Activated CD8-positive, alpha-beta memory T cell treated with anti-CD3 and anti-CD28 coated beads for 4 hours (primary cell): ENCODE measurements around the gene TENT4A.

ENCODE experiments used
- DNase-seq, 2 donors: peaks; one replicate each; pipeline ENCODE4 v3.0.0-alpha.2; 2020; ENCODE audit warnings: low read depth in 2 of 2

The TENT4A gene

DNA sequence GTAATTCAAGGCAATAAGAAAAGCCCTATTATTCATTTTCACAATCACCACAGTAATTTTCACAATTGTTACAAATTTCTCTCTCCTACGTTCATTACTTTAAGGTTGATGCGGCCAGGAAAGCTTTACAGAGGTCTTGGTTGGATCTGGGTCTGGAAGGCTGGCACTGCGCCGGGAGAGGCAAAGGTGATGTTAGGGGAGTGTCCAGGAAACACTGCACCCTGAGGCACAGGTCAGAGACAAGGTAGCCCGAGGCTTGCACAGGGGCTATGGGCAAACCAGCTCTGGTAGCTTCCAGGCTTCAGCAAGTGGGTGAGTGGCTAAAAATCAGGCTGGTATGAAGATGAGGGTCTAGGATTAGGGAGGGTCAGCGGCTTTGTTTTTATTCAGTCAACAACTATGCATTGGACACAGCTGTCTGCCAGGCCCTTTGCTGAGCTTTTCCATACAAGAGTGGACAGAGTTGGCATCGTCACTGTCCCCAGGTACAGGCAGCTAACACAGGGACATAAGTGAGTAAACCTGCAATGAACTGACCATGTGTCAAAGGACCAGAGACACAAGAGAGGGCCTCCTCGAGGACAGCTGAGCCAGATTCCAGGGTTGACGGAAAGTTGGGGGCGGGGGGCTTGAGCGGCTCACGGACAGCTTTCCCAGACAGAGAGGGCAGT lies 12.4 kb upstream of the TENT4A start:
- no peak for DNase-seq

- no peak for DNase-seq
Observed at GRCh38 chr5:6701491-6701890, 11.7 kb upstream of the TENT4A start.

DNA sequence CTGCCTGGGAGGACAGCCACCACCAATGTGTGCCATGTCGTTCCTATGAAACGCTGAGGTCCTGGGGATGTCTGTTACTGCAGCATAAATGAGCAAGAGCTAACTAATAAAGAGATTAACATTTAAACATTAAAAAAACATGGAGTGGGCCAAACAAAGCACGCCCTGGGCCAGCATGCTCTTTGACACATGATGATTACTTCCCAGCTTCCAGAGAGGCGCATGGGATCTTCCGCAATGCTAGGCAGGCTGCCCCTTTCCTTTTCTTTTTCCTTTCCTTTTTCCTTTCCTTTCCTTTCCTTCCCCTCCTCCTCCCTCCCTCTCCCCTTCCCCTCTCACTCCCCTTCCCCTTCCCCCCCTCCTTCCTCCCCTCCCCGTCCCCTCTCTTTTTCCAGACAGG lies 10.6 kb upstream of the TENT4A start:
- DNase-seq = no peak

DNA sequence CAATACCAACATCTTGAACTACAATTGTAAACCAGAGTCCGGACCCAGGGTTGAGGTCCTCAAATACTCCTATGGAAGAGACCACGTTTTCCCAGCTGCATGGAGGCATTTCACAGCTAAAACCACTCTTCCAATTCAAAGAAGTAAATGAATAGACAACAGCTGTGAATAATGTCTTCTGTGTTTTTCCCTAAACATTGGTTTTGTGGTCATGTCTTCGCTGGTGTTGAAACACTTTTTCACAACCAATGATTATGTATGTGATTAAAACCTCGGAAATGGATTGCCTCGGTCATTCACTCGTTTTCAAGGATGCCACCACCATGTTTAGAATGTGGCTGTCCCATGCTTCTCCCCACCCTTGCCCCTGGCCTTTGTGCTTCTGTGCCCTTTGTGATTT lies 9.4 kb upstream of the TENT4A start:
- no peak for DNase-seq

DNA sequence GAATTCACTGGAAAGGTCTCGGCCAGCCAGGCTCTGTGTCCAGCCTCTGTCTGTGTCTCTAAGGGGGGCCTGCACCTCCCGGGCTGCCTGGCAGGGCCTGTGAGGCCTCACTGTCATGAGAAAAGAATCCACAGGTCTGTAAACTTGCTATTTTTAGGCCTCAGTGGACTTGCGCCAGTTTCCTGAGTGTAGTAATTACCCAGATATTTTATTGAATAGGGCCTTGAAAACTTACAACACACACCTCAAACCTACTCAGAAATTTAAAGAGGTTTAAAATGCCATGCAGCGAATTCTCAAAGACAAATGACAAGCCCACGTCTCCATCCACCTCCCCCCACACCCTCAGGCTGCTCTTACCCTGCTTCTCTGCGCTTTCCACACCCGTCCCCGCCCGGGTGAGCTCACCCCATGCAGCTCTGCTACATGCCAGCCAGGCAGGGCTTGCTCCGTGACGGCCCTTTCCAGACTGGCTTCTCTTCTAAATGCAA lies 8.8 kb upstream of the TENT4A start:
- DNase-seq = no peak

GRCh38 chr5:6705088-6705487 lies 8.1 kb upstream of the TENT4A start:
- no peak for DNase-seq

- DNase-seq = no peak
Observed at GRCh38 chr5:6705959-6706358, 7.3 kb upstream of the TENT4A start.

DNA sequence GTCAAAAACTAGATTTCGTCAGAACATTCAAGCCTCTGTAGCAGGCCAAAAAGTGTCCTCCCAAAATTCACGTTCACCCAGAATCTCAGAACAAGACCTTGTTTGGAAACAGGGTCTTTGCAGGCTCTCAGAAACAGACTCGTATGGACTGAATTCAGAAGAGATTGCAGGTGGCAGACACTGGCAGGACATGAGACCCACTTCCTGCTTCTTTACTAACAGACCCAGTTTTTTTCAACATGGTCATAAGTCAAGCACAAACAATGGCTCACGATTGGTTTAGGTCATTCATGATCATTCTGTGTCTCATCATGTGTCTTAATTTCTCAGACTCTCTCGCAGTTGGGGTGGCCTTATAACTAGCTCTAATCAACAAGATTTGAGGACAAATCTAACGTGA lies 5.4 kb upstream of the TENT4A start:
- no peak for DNase-seq

DNA sequence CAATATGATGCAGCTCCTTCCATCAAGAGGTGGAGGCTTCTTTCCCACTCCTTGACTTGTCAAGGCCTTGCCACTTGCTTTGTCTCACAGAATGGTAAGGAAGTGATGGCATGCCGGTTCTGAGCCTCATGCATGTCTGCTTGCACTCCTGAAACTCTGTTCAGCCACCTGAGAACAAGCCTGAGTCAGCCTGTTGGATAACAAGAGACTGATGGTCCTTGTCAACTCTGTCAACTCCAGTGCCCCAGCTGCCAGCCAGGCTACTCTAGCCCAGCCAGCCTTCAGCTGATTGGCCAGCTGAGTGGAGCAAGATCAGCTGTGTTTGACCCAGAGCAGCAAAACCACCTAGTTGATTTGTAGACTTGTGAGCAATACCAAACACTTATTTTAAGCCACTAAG lies 4.4 kb upstream of the TENT4A start:
- no peak for DNase-seq

DNA sequence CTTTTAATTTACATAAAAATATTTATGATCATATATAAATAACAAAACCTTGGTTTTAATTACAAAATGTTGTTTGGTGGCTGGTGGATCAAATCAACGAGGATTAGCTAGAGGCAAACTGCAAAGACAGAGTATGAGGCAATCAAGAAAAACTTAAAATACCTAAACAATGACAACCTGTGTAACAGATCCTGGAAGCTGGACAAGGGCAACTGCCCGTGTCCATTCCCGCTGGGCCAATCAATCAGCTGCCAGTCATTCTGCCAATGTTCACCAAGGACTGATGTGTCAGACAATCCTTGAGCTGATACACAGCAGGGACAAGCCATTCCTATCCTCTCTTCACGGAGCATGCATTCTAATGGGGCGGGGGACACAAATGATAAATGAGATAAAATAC lies 3.2 kb upstream of the TENT4A start:
- no peak for DNase-seq

DNA sequence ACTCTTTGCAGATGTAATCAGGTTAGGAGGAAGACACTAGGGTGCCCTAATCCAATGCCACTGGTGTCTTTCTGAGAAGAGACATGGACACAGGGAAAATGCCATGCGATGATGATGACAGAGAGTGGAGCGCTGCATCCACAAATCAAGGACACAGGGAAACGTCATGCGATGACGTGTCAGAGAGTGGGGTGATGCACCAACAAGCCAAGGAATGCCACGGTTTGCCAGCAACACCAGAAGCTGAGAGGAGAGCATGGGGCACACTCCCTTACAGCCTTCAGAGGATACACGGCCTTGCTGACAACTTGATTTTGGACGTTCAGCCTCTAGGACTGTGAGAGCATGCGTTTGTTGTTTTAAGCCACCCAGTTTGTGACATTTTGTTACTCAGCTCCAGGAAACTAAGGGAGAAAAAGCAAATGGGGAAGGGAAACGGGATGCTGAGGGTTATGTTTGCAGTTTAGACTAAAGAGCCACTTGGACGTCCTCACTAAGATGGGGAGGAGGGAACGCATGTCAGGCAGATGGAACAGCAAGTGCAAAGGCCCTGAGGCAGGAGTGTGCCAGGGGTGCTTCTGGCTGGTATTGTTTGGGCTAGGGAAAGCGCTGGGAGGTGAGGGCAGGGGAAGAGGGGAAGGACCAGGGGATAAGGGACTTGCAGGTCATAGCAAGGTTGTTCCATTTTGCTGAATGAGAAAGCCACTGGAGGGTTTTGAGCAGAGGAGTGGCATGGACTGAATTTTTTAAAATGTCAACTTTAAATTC lies 2.5 kb upstream of the TENT4A start:
- DNase-seq = no peak

- no peak for DNase-seq
Observed at GRCh38 chr5:6711409-6712141, 1.7 kb upstream of the TENT4A start.

GRCh38 chr5:6712142-6712576 lies 1.1 kb upstream of the TENT4A start:
- DNase-seq = peak in 1 of 2 donors; percentile 17

DNA sequence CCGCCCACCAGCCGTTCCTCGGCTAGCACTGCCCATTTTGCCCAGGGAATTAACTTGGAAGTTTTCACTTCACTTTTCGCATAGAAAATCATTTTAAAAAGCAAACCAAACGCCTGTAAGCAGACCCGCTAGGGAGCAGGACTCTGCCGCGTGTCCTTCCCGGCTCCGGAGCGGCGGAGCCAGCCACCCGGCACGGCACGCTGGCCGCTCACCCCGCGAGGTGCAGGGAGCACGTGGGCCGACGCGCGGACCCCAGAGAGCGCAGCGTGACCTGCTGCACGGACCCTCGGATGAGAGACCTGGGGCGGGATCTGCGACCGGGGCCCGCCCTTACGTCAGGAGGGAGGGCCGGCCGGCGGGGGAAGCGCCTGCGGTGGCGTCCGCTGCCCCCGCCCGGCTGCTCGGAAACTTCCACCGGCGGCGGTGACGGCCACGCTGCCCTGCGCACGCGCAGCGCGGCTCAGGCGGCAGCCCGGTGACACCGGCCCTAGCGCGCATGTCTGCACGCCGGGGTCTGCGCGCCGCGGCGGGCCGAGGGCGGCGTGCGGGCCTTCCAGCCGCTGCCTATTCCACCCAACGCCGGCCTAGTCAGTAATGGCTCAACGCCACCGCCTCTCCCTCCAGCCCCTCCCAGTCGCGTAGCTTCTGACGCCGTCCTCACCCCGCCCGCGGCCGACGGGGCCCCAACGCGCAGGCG lies 507 bp upstream of the TENT4A start:
- DNase-seq = peak; percentile 93 to 94

DNA sequence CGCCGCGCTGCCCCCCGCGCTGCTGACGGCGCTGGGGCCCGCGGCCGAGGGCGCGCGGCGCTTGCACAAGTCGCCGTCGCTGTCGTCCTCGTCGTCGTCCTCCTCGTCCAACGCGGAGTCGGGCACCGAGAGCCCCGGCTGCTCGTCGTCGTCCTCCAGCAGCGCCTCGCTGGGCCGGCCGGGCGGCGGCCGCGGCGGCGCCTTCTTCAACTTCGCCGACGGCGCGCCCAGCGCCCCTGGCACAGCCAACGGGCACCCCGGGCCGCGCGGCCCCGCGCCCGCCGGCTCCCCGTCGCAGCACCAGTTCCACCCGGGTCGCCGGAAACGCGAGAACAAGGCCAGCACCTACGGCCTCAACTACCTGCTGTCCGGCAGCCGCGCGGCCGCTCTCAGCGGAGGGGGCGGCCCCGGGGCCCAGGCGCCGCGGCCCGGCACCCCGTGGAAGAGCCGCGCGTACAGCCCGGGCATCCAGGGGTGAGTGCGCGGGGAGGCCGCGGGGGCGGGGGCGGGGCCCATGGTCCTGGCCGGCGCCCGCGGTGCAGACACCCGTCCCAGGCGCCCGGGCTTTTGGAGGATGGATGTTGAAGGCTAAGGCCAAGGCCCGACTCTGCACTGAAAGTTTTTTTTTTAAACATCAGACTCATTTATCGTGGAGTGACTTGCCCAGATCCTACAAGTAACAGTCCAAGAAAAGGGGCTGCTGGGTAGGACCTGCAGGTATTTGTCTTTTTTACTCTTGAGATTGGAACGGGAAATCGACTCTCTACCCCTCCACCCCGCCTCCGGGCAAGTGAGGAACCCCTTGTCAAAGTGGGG lies 1.2 kb downstream of the TENT4A start:
- no peak for DNase-seq

GRCh38 chr5:6715271-6715670 lies 2.0 kb downstream of the TENT4A start:
- DNase-seq = no peak

- DNase-seq = no peak
Observed at GRCh38 chr5:6715758-6716628, 2.8 kb downstream of the TENT4A start.

- no peak for DNase-seq
Observed at GRCh38 chr5:6716629-6717149, 3.5 kb downstream of the TENT4A start.

GRCh38 chr5:6717247-6717646 lies 4.0 kb downstream of the TENT4A start:
- DNase-seq = no peak

DNA sequence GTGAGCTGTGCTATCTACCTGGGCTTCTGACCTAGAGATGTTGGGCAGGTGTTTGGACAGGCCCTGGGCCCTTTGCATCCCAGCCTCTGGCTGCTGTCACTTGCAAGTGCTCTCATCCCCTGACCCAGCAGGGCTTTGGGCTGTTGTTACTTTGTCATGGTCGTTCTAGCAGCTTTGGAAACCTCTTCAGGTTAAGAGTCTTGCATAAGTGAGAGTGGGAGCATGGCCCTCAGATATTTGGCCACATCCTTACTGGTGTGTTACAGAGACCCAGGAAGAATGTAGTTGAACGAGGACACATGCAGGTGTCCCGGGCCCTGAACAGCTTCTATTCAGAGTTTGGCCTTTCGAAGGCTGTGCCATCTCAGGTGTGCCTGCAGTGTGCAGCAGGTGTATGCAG lies 4.5 kb downstream of the TENT4A start:
- DNase-seq = no peak
